K562 (cell line): ENCODE results near the gene ACBD4. TPM values are rescaled to one million over a fixed set of nuclear protein-coding genes. Genes with fewer than 3 reads are reported as not detected.

Experiments used
- DIDO1 ChIP-seq: fragments of 450-650 bp; IDR thresholded peaks from 2 replicates; pipeline ENCODE4 v1.6.1; 2016; ENCODE audit warnings: low read depth, missing biosample characterization, missing genetic modification characterization
- EP400 ChIP-seq: fragments of 450-650 bp; IDR thresholded peaks from 2 replicates; pipeline ENCODE4 v1.6.1; 2017; ENCODE audit warnings: antibody characterized with exemption, mild to moderate bottlenecking, moderate library complexity
- GTF2A2 ChIP-seq: IDR thresholded peaks from 2 replicates; pipeline ENCODE4 v1.6.1; 2016; ENCODE audit warnings: mild to moderate bottlenecking, missing genetic modification characterization, missing compliant biosample characterization
- HDAC1 ChIP-seq, 2 experiments: fragments of 450-650 bp; IDR thresholded peaks; 2 replicates each; pipeline ENCODE4 v1.6.1; 2016 to 2017; ENCODE audit warnings: inconsistent platforms in 1 of 2, mild to moderate bottlenecking in 1 of 2, moderate library complexity in 1 of 2
- KDM1A ChIP-seq, 2 experiments: fragments of 450-650 bp; IDR thresholded peaks; 2 replicates each; pipeline ENCODE4 v1.6.1; 2016; ENCODE audit warnings: mild to moderate bottlenecking in 2 of 2
- PHF21A ChIP-seq: fragments of 450-650 bp; IDR thresholded peaks from 2 replicates; pipeline ENCODE4 v1.6.1; 2017; ENCODE audit warnings: low read depth, borderline replicate concordance
- RBM25 ChIP-seq: fragments of 200-400 bp; formaldehyde crosslinking; IDR thresholded peaks from 2 replicates; pipeline ENCODE4 v1.6.1; 2018; ENCODE audit warnings: low read length, low read depth, moderate library complexity; ENCODE audit not compliant: severe bottlenecking
- RBM34 ChIP-seq: fragments of 200-400 bp; formaldehyde crosslinking; IDR thresholded peaks from 2 replicates; pipeline ENCODE4 v1.6.1; 2018; ENCODE audit warnings: low read length, borderline replicate concordance; ENCODE audit not compliant: insufficient read depth
- REST ChIP-seq, 2 experiments: fragments of 450-650 bp; formaldehyde crosslinking in 1 of 2; IDR thresholded peaks; 2 replicates each; pipeline versions ENCODE4 v1.4.0 to v1.6.1; 2014 to 2020; ENCODE audit warnings: mild to moderate bottlenecking in 2 of 2, borderline replicate concordance in 1 of 2, low read depth in 1 of 2
- SNIP1 ChIP-seq: fragments of 450-650 bp; IDR thresholded peaks from 2 replicates; pipeline ENCODE4 v1.7.1; 2017; ENCODE audit warnings: low read depth, mild to moderate bottlenecking
- TCF3 ChIP-seq: sonication (generic); formaldehyde crosslinking; IDR thresholded peaks from 2 replicates; pipeline ENCODE4 v1.4.0; 2020; ENCODE audit warnings: mild to moderate bottlenecking, missing genetic modification reagents
- TCF7L2 ChIP-seq: fragments of 150-350 bp; IDR thresholded peaks from 2 replicates; pipeline ENCODE4 v1.6.1; 2016; ENCODE audit warnings: low read depth, mild to moderate bottlenecking, low read length, moderate library complexity
- THRA ChIP-seq: fragments of 450-650 bp; IDR thresholded peaks from 2 replicates; pipeline ENCODE4 v1.6.1; 2017; ENCODE audit warnings: mild to moderate bottlenecking, moderate library complexity
- TOE1 ChIP-seq, 2 experiments: fragments of 450-650 bp in 1 of 2; sonication (generic) in 1 of 2; formaldehyde crosslinking in 1 of 2; IDR thresholded peaks; 2 replicates each; pipeline versions ENCODE4 v1.7.1 to v1.8.0; 2016 to 2022; ENCODE audit warnings: borderline replicate concordance in 2 of 2, mild to moderate bottlenecking in 2 of 2, antibody characterized with exemption in 1 of 2, inconsistent platforms in 1 of 2, low read depth in 1 of 2, missing genetic modification reagents in 1 of 2, moderate library complexity in 1 of 2
- ZFX ChIP-seq: sonication (generic); formaldehyde crosslinking; IDR thresholded peaks from 2 replicates; pipeline ENCODE4 v1.8.0; 2022; ENCODE audit warnings: mild to moderate bottlenecking, missing genetic modification reagents, moderate library complexity
- ZNF140 ChIP-seq: fragments of 250-450 bp; sonication (Bioruptor Pico); IDR thresholded peaks from 2 replicates; pipeline ENCODE4 v1.8.0; 2021; ENCODE audit warnings: moderate library complexity, mild to moderate bottlenecking, inconsistent platforms
- ZNF586 ChIP-seq: fragments of 450-650 bp; formaldehyde crosslinking; conservative IDR thresholded peaks from 2 replicates; pipeline ENCODE4 v1.4.0; 2020; ENCODE audit warnings: mild to moderate bottlenecking, moderate library complexity
- polyA plus RNA-seq, 8 experiments: library from polyadenylated mRNA; depleted of rRNA in 4 of 8; stranded (reverse) in 5 of 8; unstranded in 3 of 8; fragments of >200 nt; fragmentation: Nextera tagmentation in 2 of 8; fragmentation: Illumina TruSeq in 1 of 8; extraction: Ambion mirVana in 2 of 8; extraction: Trizol in 1 of 8; gene quantifications; 2 replicates each; pipeline versions ENCODE4 v1.2.1 to v1.2.3, GENCODE V29; 2011 to 2014; ENCODE audit warnings: inconsistent platforms in 1 of 8, missing spikeins in 1 of 8
- total RNA-seq, 7 experiments: library from RNA; depleted of rRNA in 6 of 7; stranded (reverse); fragments of >200 nt in 6 of 7; fragmentation: Illumina TruSeq in 2 of 7; extraction: Trizol in 2 of 7; gene quantifications; 2 replicates each; pipeline versions ENCODE4 v1.2.1 to v1.2.3, GENCODE V29; 2011 to 2021; ENCODE audit warnings: low replicate concordance in 1 of 7

ACBD4 gene
- total and polyA plus RNA-seq, 9 of the 15 experiments (the other 6 are each of a cell fraction or from before 2014, with no cell fraction given): 0.14 to 6.9 (median 4.6) TPM

DNA sequence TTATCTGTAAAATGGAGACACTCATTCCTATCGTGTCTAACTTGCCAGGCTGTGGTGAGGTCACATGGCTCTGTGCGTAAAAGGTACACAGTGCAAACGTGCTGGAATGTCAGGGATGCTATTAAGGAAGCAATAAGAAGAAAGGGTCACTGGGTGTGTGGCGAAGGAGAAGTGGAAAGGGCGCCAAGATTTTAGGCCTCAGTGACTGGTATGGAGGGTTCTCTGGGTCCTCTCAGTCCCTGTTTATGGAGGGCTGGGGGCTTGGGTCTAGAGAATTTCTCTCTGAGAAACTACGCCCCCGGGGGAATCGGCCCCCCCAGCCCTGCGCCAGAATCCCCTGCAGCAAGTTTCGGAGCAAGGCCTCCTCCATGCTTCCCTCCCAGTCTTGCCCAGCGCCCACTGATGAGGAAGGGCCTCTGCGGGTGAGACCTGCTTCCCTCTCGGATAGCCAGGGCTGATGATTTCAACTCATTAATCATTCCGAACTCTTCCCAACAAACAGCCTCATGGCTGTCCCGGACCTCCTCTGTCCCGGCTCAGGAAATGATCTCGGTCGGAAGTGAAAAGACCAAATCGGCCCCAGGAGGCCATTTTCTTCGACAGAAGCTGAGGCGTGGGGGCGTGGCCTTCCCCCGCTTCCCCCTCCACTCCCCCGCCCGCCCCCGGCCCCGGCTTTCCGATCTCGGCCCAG lies 11.5 kb downstream of the ACBD4 start (continued):
- TF ChIP-seq REST (IDR thresholded peaks at IDR 0.05; ENCODE audit: borderline replicate concordance): no peak
- no peak for TF ChIP-seq REST (CRISPR knock-in tag; IDR thresholded peaks at IDR 0.05; ENCODE audit: low read depth)
- TF ChIP-seq SNIP1: no peak
- 0 out of 2 replicates have a peak, but pooled peaks have one; percentile 10 for TF ChIP-seq ZNF586 (CRISPR knock-in tag)
- TF ChIP-seq TCF7L2: no peak
- peak; percentile 11; the same call in 1 of the 2 replicates for TF ChIP-seq TOE1 (IDR thresholded peaks at IDR 0.05; ENCODE audit: borderline replicate concordance)
- no peak for TF ChIP-seq TOE1 (CRISPR knock-in tag; IDR thresholded peaks at IDR 0.05; ENCODE audit: borderline replicate concordance, low read depth)
- TF ChIP-seq ZNF140 (CRISPR knock-in tag): no peak
- no peak for TF ChIP-seq TCF3 (CRISPR knock-in tag)
- TF ChIP-seq EP400: peak; percentile 60
- TF ChIP-seq RBM34: no peak
- no peak for TF ChIP-seq GTF2A2
- TF ChIP-seq DIDO1: no peak
- TF ChIP-seq ZFX: peak; percentile 94
- TF ChIP-seq RBM25: no peak
- TF ChIP-seq THRA: no peak
- TF ChIP-seq PHF21A: no peak
- TF ChIP-seq HDAC1 (IDR thresholded peaks at IDR 0.05): peak in 1 of 2 experiments; percentile 87; a peak in 2 of 4 replicates
- peak in 1 of 2 experiments; percentile 12; a peak in 1 of 4 replicates for TF ChIP-seq KDM1A (IDR thresholded peaks at IDR 0.05)
